AG09319 (cell line): Measurements from ENCODE around the gene ARG2.
"Not testable (repeated sequence)": the region's sequence is repeated elsewhere in the genome, so short reads cannot be mapped to it uniquely, and the experiment has no call there.

Experiments
- DNase-seq: peaks from one replicate; pipeline ENCODE4 v3.0.0-alpha.2; 2010; ENCODE audit warnings: low read depth; ENCODE audit errors: extremely low read depth
- TF ChIP-seq, protein P1 (sequence below): IDR thresholded peaks from 2 replicates; pipeline ENCODE4 v1.5.1; 2011; ENCODE audit warnings: low read depth, mild to moderate bottlenecking, inconsistent platforms, low read length, moderate library complexity

The ARG2 gene

GRCh38 chr14:67609642-67610310, 9.9 kb upstream of the ARG2 start:
- DNase-seq, result no peak
- TF ChIP-seq, protein P1, sequence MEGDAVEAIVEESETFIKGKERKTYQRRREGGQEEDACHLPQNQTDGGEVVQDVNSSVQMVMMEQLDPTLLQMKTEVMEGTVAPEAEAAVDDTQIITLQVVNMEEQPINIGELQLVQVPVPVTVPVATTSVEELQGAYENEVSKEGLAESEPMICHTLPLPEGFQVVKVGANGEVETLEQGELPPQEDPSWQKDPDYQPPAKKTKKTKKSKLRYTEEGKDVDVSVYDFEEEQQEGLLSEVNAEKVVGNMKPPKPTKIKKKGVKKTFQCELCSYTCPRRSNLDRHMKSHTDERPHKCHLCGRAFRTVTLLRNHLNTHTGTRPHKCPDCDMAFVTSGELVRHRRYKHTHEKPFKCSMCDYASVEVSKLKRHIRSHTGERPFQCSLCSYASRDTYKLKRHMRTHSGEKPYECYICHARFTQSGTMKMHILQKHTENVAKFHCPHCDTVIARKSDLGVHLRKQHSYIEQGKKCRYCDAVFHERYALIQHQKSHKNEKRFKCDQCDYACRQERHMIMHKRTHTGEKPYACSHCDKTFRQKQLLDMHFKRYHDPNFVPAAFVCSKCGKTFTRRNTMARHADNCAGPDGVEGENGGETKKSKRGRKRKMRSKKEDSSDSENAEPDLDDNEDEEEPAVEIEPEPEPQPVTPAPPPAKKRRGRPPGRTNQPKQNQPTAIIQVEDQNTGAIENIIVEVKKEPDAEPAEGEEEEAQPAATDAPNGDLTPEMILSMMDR, result no peak

DNA sequence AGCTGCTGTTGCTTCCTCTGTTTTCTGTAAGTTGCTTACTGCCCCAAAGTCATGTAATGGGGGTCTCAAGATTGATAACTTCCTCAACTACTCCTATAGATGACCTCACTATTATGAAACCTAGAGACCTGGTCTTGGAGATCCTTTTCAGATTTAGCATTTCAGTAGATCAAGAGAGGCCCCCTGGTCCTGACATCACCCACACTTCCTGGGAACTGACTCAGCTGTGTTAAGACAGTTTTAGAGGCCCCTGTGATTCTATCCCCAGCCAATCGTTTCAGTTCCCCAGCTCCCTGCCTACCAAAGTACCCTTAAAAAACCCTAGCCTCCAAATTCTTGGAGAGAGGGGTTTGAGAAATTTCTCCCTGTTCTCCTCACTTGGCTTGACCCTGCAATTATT, 9.2 kb upstream of the ARG2 start:
- DNase-seq, result no peak
- TF ChIP-seq, protein P1, result no peak

DNA sequence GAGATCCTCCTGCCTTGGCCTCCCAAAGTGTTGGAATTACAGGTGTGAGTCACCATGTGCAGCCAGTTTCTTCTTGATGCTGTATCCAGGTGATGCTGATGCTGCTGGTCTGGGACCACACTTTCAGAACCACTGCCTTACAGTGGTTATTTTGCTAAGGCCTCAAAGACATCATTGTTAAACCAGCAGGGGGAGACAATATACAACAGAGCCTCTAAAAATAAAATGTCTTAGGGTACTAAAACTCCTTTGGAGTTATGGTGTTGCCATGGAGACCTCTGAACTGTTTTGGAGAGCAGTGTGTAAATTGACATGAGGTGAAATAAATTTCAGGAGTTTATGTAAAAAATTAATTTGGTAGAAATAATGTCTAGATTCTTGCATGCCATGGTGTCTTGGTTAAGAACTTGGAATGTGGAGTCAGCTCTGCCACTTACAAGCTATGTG, 1.1 kb upstream of the ARG2 start:
- DNase-seq, result peak; percentile 45
- TF ChIP-seq, protein P1, result peak; percentile 70

DNA sequence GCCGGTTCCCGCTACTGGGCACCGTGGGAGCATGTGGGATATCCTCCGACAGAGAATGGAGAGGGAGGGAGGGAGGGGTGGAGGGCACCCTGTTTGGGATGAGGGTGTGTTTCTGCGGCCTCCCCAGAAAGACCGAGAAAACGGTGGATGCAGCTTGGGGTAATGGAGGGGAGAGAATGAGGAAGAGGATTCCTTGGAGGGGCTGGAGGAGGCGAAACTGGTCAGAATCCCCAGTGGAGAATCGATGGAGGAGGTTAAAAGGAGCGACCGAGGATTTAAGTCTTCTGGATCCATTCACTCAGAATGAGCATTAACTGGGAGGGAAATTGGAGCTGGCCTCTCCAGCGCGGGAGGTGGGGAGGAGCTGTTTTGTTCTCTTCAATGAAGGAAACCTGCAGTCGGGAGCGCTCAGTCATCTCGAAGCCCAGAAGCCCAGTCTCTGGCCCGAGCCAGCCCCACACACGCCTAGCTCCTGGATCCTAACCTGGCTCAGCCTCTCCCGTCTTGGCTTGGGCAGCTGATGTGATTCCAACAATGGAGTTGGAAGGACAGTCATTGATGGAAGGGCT, 581 bp downstream of the ARG2 start:
- DNase-seq, result no peak
- TF ChIP-seq, protein P1, result no peak

GRCh38 chr14:67622675-67623074, 3.0 kb downstream of the ARG2 start:
- DNase-seq, result no peak
- TF ChIP-seq, protein P1, result no peak

DNA sequence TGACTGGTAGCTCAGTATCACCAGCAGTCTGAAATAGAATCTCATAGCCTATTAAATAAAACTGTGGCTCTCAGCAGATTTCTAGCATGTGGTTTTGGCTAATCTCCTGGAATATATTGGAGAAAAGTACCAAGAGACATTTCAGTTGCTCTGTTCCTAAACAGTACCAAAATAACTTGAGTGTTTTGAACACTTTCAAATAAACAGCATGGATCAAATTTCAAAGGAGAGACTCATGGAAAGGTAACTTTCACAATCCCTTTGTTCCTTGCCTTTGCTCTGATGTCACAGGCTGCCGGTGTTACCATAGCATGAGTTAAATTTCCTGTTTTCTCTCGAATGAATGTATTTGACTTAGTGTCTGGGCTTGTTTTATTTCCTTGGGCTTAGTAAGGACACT, 3.4 kb downstream of the ARG2 start:
- no peak for DNase-seq
- TF ChIP-seq, protein P1, result no peak

DNA sequence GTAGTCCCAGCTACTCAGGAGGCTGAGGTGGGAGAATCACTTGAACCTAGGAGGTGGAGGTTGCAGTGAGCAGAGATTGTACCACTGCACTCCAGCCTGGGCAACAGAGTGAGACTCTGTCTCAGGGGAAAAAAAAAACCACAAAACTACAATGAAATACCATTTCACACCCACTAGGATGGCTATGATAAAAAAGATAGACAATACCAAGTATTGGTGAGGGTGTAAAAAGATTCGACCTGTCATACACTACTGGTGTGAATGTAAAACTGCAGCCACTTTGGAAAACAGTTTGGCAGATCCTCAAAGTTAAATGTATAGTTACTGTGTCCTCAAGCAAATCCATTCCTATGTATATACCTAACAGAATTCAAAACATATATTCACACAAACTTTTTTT, 6.4 kb downstream of the ARG2 start:
- DNase-seq, result not testable (repeated sequence)

- TF ChIP-seq, protein P1, result no peak
- DNase-seq, result no peak
Measured at GRCh38 chr14:67627519-67627918, 7.8 kb downstream of the ARG2 start.
